SK-N-SH treated with all-trans-retinoic acid at 6 μM for 48 hours (cell line): ENCODE measurements around the gene NUP42.

Experiments
- CSDC2 ChIP-seq: fragments of 250-450 bp; sonication (Bioruptor Pico); IDR thresholded peaks from 2 replicates; pipeline ENCODE4 v1.5.0; 2020; ENCODE audit warnings: mild to moderate bottlenecking, moderate library complexity
- ESRRG ChIP-seq: fragments of 250-450 bp; sonication (Bioruptor Pico); IDR thresholded peaks from 2 replicates; pipeline ENCODE4 v1.6.1; 2021; ENCODE audit warnings: mild to moderate bottlenecking
- TOX ChIP-seq: fragments of 250-450 bp; sonication (Bioruptor Pico); IDR thresholded peaks from 2 replicates; pipeline ENCODE4 v1.8.0; 2021; ENCODE audit warnings: mild to moderate bottlenecking, moderate library complexity, borderline replicate concordance

GRCh38 chr7:23158546-23158945 is 23.3 kb upstream of the NUP42 start:
- TF ChIP-seq TOX (CRISPR knock-in tag), result no peak
- TF ChIP-seq ESRRG (CRISPR knock-in tag), result no peak
- TF ChIP-seq CSDC2, result no peak
